Sigmoid colon (tissue), 3 donors: ENCODE data around the gene POLR3H.

Experiments used
- CTCF ChIP-seq, 4 experiments: fragments of 450-650 bp in 3 of 4; fragments of 200-600 bp in 1 of 4; IDR thresholded peaks; one replicate each; pipeline ENCODE4 v1.5.1; 2016 to 2019; ENCODE audit warnings: antibody characterized with exemption in 4 of 4, mild to moderate bottlenecking in 3 of 4, moderate library complexity in 2 of 4
- POLR2A ChIP-seq, 2 donors: fragments of 450-650 bp; IDR thresholded peaks; one replicate each; pipeline ENCODE4 v1.6.1; 2016; ENCODE audit warnings: antibody characterized with exemption in 2 of 2, mild to moderate bottlenecking in 2 of 2, moderate library complexity in 2 of 2

- TF ChIP-seq CTCF (IDR thresholded peaks at IDR 0.05) (no peak), POLR2A (IDR thresholded peaks at IDR 0.05) (no peak)
Observed at GRCh38 chr22:41501209-41501608, 43.1 kb downstream of the POLR3H start.
